ENCODE data around the gene TMPRSS3.

TMPRSS3 gene

DNA sequence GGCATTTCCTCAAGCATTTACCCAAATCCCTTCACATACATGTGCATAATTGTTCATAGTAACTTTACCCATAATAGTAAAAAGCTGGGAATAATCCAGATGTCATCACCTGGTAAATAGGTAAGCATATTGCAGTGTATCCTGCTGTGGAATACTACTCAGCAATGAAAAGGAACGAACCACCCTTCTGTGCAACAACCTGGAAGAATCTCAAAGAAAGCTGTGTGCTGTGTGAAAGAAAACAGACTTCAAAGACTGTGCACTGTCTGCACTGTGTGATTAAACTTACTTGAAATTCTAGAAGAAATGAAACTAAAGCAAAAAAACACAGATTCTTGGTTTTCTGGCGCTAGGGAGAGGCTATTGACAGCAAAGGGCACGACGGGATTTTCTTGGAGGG is 58.6 kb downstream of the TMPRSS3 start:
- 85% methylated on average over 4 of the region's 4 CpGs for WGBS
- H3K23ac ChIP-seq (ENCODE audit: low read length in 2 of 2): no peak overlapping the region
- H2AFZ ChIP-seq (ENCODE audit: low read depth, low read length): no peak overlapping the region
- no peak overlapping the region for H2BK120ac ChIP-seq (ENCODE audit: low read depth, low read length)
- DNase-seq: no peak
- H3K14ac ChIP-seq (ENCODE audit: low read length in 2 of 2): no peak overlapping the region
- H2BK12ac ChIP-seq (ENCODE audit: low read length in 2 of 2): no peak overlapping the region
- no peak overlapping the region for H3K4me3 ChIP-seq (ENCODE audit: insufficient read depth in 1 of 2, low read depth in 1 of 2, low read length in 2 of 2)
- H3K4me1 ChIP-seq (ENCODE audit: control insufficient read depth, insufficient read depth, low read depth, low read length): peaks cover 13% of the 10 kb centered on the region
- no peaks in the 10 kb centered on the region for H3K9me3 ChIP-seq (ENCODE audit: control insufficient read depth, low read length)
- H4K8ac ChIP-seq (ENCODE audit: low read length): no peak overlapping the region
- H3K27ac ChIP-seq (ENCODE audit: low read length, poor library complexity, severe bottlenecking): no peak overlapping the region
- H3K36me3 ChIP-seq (ENCODE audit: control insufficient read depth in 1 of 2, insufficient read depth in 2 of 2, low read depth in 1 of 2, low read length in 2 of 2): no peaks in the 10 kb centered on the region
- peaks cover 4 to 65% of the 10 kb centered on the region in 2 experiments for H3K27me3 ChIP-seq (ENCODE audit: control insufficient read depth in 1 of 2, insufficient read depth in 1 of 2, low read length in 2 of 2)
- no peaks in the 10 kb centered on the region for H3K79me1 ChIP-seq (replicated peaks; ENCODE audit: low read length, poor library complexity, severe bottlenecking)
- no peak overlapping the region for H2BK15ac ChIP-seq (ENCODE audit: low read depth, poor library complexity, severe bottlenecking)
- no peak overlapping the region for H3K4ac ChIP-seq (ENCODE audit: low read depth in 1 of 2, low read length in 2 of 2)
- H2AK5ac ChIP-seq (ENCODE audit: low read length, severe bottlenecking): no peak overlapping the region
- no peak overlapping the region for H4K91ac ChIP-seq (ENCODE audit: low read length)
- no peak overlapping the region for H2BK5ac ChIP-seq (ENCODE audit: low read depth, low read length, poor library complexity, severe bottlenecking)
- H3K9ac ChIP-seq (ENCODE audit: low read length): no peak overlapping the region
- H3K4me2 ChIP-seq (ENCODE audit: low read length, poor library complexity, severe bottlenecking): no peak overlapping the region
- H3K18ac ChIP-seq (ENCODE audit: low read depth in 1 of 2, low read length in 2 of 2): no peak overlapping the region

DNA sequence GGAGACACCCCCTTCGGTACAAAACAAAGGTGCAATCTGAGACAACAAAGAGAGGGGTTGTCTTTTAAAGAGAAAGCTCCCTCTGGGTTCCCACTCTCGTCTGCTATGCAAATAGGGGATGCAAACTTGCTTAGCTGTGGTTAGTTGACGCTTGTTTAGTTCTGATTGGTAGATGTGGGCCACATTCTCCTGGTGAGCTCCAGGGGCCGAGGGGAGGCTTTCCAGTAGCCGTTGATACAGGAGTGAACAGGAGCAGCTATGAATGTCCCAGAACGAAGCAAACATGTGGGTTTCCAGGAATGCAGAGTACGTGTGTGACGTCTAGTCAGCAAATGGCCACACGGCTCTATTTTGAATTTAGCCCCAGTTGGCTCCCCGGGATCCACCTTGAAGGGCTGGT is 59.8 kb downstream of the TMPRSS3 start:
- Histone ChIP-seq H2AK5ac (ENCODE audit: low read length, severe bottlenecking) (no peak overlapping the region), H3K23ac (ENCODE audit: low read length in 2 of 2) (no peak overlapping the region), H2BK12ac (ENCODE audit: low read length in 2 of 2) (no peak overlapping the region), H2BK5ac (ENCODE audit: low read depth, low read length, poor library complexity, severe bottlenecking) (no peak overlapping the region), H3K4me2 (ENCODE audit: low read length, poor library complexity, severe bottlenecking) (no peak overlapping the region), H2AFZ (ENCODE audit: low read depth, low read length) (no peak overlapping the region), H3K27ac (ENCODE audit: low read length, poor library complexity, severe bottlenecking) (no peak overlapping the region), H3K79me1 (replicated peaks; ENCODE audit: low read length, poor library complexity, severe bottlenecking) (no peaks in the 10 kb centered on the region), H3K18ac (ENCODE audit: low read depth in 1 of 2, low read length in 2 of 2) (no peak overlapping the region), H3K4ac (ENCODE audit: low read depth in 1 of 2, low read length in 2 of 2) (no peak overlapping the region), H3K27me3 (ENCODE audit: control insufficient read depth in 1 of 2, insufficient read depth in 1 of 2, low read length in 2 of 2) (peaks cover 6 to 73% of the 10 kb centered on the region in 2 experiments), H4K8ac (ENCODE audit: low read length) (no peak overlapping the region), H3K4me1 (ENCODE audit: control insufficient read depth, insufficient read depth, low read depth, low read length) (peaks cover 13% of the 10 kb centered on the region), H3K36me3 (ENCODE audit: control insufficient read depth in 1 of 2, insufficient read depth in 2 of 2, low read depth in 1 of 2, low read length in 2 of 2) (no peaks in the 10 kb centered on the region), H4K91ac (ENCODE audit: low read length) (no peak overlapping the region), H3K9me3 (ENCODE audit: control insufficient read depth, low read length) (no peaks in the 10 kb centered on the region), H3K9ac (ENCODE audit: low read length) (no peak overlapping the region), H2BK15ac (ENCODE audit: low read depth, poor library complexity, severe bottlenecking) (no peak overlapping the region), H3K4me3 (ENCODE audit: insufficient read depth in 1 of 2, low read depth in 1 of 2, low read length in 2 of 2) (no peak overlapping the region), H2BK120ac (ENCODE audit: low read depth, low read length) (no peak overlapping the region), H3K14ac (ENCODE audit: low read length in 2 of 2) (no peak overlapping the region)
- WGBS: 41% methylated on average over 10 of the region's 10 CpGs
- DNase-seq: peak; percentile 8

GRCh38 chr21:42332557-42333317 is 63.1 kb downstream of the TMPRSS3 start:
- no peak overlapping the region for H3K4ac ChIP-seq (ENCODE audit: low read depth in 1 of 2, low read length in 2 of 2)
- H3K9me3 ChIP-seq (ENCODE audit: control insufficient read depth, low read length): no peaks in the 10 kb centered on the region
- no peak overlapping the region for H3K9ac ChIP-seq (ENCODE audit: low read length)
- no peak overlapping the region for H2BK5ac ChIP-seq (ENCODE audit: low read depth, low read length, poor library complexity, severe bottlenecking)
- no peak overlapping the region for H3K27ac ChIP-seq (ENCODE audit: low read length, poor library complexity, severe bottlenecking)
- no peak overlapping the region for H4K91ac ChIP-seq (ENCODE audit: low read length)
- H2BK15ac ChIP-seq (ENCODE audit: low read depth, poor library complexity, severe bottlenecking): no peak overlapping the region
- no peak overlapping the region for H2BK120ac ChIP-seq (ENCODE audit: low read depth, low read length)
- H3K79me1 ChIP-seq (replicated peaks; ENCODE audit: low read length, poor library complexity, severe bottlenecking): no peaks in the 10 kb centered on the region
- H3K27me3 ChIP-seq (ENCODE audit: control insufficient read depth in 1 of 2, insufficient read depth in 1 of 2, low read length in 2 of 2): peaks cover 6 to 80% of the 10 kb centered on the region in 2 experiments
- no peak overlapping the region for H2AFZ ChIP-seq (ENCODE audit: low read depth, low read length)
- no peak overlapping the region for H3K18ac ChIP-seq (ENCODE audit: low read depth in 1 of 2, low read length in 2 of 2)
- H3K14ac ChIP-seq (ENCODE audit: low read length in 2 of 2): no peak overlapping the region
- no peak overlapping the region for H2AK5ac ChIP-seq (ENCODE audit: low read length, severe bottlenecking)
- peaks cover 3% of the 10 kb centered on the region for H3K4me1 ChIP-seq (ENCODE audit: control insufficient read depth, insufficient read depth, low read depth, low read length)
- H2BK12ac ChIP-seq (ENCODE audit: low read length in 2 of 2): no peak overlapping the region
- H3K23ac ChIP-seq (ENCODE audit: low read length in 2 of 2): no peak overlapping the region
- no peak overlapping the region for H3K4me3 ChIP-seq (ENCODE audit: insufficient read depth in 1 of 2, low read depth in 1 of 2, low read length in 2 of 2)
- no peak for DNase-seq
- H3K4me2 ChIP-seq (ENCODE audit: low read length, poor library complexity, severe bottlenecking): no peak overlapping the region
- no peaks in the 10 kb centered on the region for H3K36me3 ChIP-seq (ENCODE audit: control insufficient read depth in 1 of 2, insufficient read depth in 2 of 2, low read depth in 1 of 2, low read length in 2 of 2)
- 58% methylated on average over 5 of the region's 5 CpGs for WGBS
- no peak overlapping the region for H4K8ac ChIP-seq (ENCODE audit: low read length)

GRCh38 chr21:42331660-42332059 is 64.2 kb downstream of the TMPRSS3 start:
- no peak overlapping the region for H3K27ac ChIP-seq (ENCODE audit: low read length, poor library complexity, severe bottlenecking)
- H3K4me1 ChIP-seq (ENCODE audit: control insufficient read depth, insufficient read depth, low read depth, low read length): peaks cover 2% of the 10 kb centered on the region
- no peak overlapping the region for H2BK5ac ChIP-seq (ENCODE audit: low read depth, low read length, poor library complexity, severe bottlenecking)
- H3K14ac ChIP-seq (ENCODE audit: low read length in 2 of 2): no peak overlapping the region
- no peak overlapping the region for H2BK120ac ChIP-seq (ENCODE audit: low read depth, low read length)
- no peaks in the 10 kb centered on the region for H3K36me3 ChIP-seq (ENCODE audit: control insufficient read depth in 1 of 2, insufficient read depth in 2 of 2, low read depth in 1 of 2, low read length in 2 of 2)
- DNase-seq: no peak
- no peak overlapping the region for H2AFZ ChIP-seq (ENCODE audit: low read depth, low read length)
- no peak overlapping the region for H3K18ac ChIP-seq (ENCODE audit: low read depth in 1 of 2, low read length in 2 of 2)
- H4K91ac ChIP-seq (ENCODE audit: low read length): no peak overlapping the region
- H2BK12ac ChIP-seq (ENCODE audit: low read length in 2 of 2): no peak overlapping the region
- H3K4ac ChIP-seq (ENCODE audit: low read depth in 1 of 2, low read length in 2 of 2): no peak overlapping the region
- no peak overlapping the region for H3K9ac ChIP-seq (ENCODE audit: low read length)
- H3K23ac ChIP-seq (ENCODE audit: low read length in 2 of 2): no peak overlapping the region
- H3K9me3 ChIP-seq (ENCODE audit: control insufficient read depth, low read length): no peaks in the 10 kb centered on the region
- H2BK15ac ChIP-seq (ENCODE audit: low read depth, poor library complexity, severe bottlenecking): no peak overlapping the region
- H3K4me2 ChIP-seq (ENCODE audit: low read length, poor library complexity, severe bottlenecking): no peak overlapping the region
- no peak overlapping the region for H4K8ac ChIP-seq (ENCODE audit: low read length)
- H2AK5ac ChIP-seq (ENCODE audit: low read length, severe bottlenecking): no peak overlapping the region
- no peaks in the 10 kb centered on the region for H3K79me1 ChIP-seq (replicated peaks; ENCODE audit: low read length, poor library complexity, severe bottlenecking)
- peaks cover 6 to 70% of the 10 kb centered on the region in 2 experiments for H3K27me3 ChIP-seq (ENCODE audit: control insufficient read depth in 1 of 2, insufficient read depth in 1 of 2, low read length in 2 of 2)
- H3K4me3 ChIP-seq (ENCODE audit: insufficient read depth in 1 of 2, low read depth in 1 of 2, low read length in 2 of 2): no peak overlapping the region
